Sciatic nerve (tissue), 2 donors: ENCODE measurements around the gene AP2B1. TPM values are rescaled to one million over a fixed set of nuclear protein-coding genes. Genes with fewer than 3 reads are reported as not detected.
A peak's percentile ranks its signal among the peaks of the same experiment; 100 is the strongest.
"Not testable (repeated sequence)": the region's sequence is repeated elsewhere in the genome, so short reads cannot be mapped to it uniquely, and the experiment has no call there.

Experiments
- ATAC-seq: fragments of 200-7000 bp; cut with Tn5 transposase; one replicate; pipeline ENCODE4 v1.9.1; 2020; ENCODE audit warnings: mild to moderate bottlenecking, moderate library complexity
- DNase-seq: peaks from one replicate; pipeline ENCODE4 v3.0.0-alpha.2; 2020; ENCODE audit warnings: low spot score
- intact Hi-C: fragments of 100-400 bp; cut with DNase I; formaldehyde crosslinking; loops from one replicate; pipeline ENCODE4 v1.14.2; 2022
- total RNA-seq: library from RNA; stranded (reverse); fragmentation: NEBNext Ultra II Directional; extraction: Animal tissue kit (Norgen Biotek cat#: 25700); gene quantifications from one replicate; pipeline ENCODE4 v1.2.1, GENCODE V29; 2021
- donor health status: DM: no; HTN: no; CAD: no.
- donor health status: DM: no; HTN: no; CAD: no.

AP2B1 gene
- total RNA-seq, 1 donor from 2014 or later, result 130 TPM

GRCh38 chr17:35679007-35679682, 92.0 kb downstream of the AP2B1 start:
- intact Hi-C loops, result no loop called here
- DNase-seq (no peak), ATAC-seq (no peak)

GRCh38 chr17:35683591-35683990, 96.5 kb downstream of the AP2B1 start:
- intact Hi-C loops, result no loop called here
- no peak for ATAC-seq
- no peak for DNase-seq

- DNase-seq (no peak), ATAC-seq (no peak)
- intact Hi-C loops, result no loop called here
Observed at GRCh38 chr17:35684055-35684802, 97.1 kb downstream of the AP2B1 start.

- no peak for DNase-seq
- intact Hi-C loops, result no loop called here
- ATAC-seq, result no peak
Observed at GRCh38 chr17:35692512-35693210, 105.5 kb downstream of the AP2B1 start.

GRCh38 chr17:35693662-35694061, 106.5 kb downstream of the AP2B1 start:
- ATAC-seq, result no peak
- no peak for DNase-seq
- intact Hi-C loops, result no loop called here

GRCh38 chr17:35694906-35695305, 107.8 kb downstream of the AP2B1 start:
- intact Hi-C loops, result no loop called here
- ATAC-seq (no peak), DNase-seq (no peak)

GRCh38 chr17:35695613-35696012, 108.5 kb downstream of the AP2B1 start:
- ATAC-seq, result no peak
- no peak for DNase-seq
- intact Hi-C loops, result no loop called here

GRCh38 chr17:35698800-35699199, 111.7 kb downstream of the AP2B1 start:
- DNase-seq, result no peak
- intact Hi-C loops, result no loop called here
- no peak for ATAC-seq

GRCh38 chr17:35700150-35700549, 113.0 kb downstream of the AP2B1 start:
- intact Hi-C loops, result no loop called here
- DNase-seq (no peak), ATAC-seq (no peak)

GRCh38 chr17:35701491-35701890, 114.4 kb downstream of the AP2B1 start:
- intact Hi-C loops, result no loop called here
- no peak for DNase-seq
- ATAC-seq, result no peak

GRCh38 chr17:35703308-35703707, 116.2 kb downstream of the AP2B1 start:
- ATAC-seq, intact Hi-C loops, DNase-seq: not testable (repeated sequence)

GRCh38 chr17:35705230-35705629, 118.1 kb downstream of the AP2B1 start:
- no peak for DNase-seq
- intact Hi-C loops, result no loop called here

GRCh38 chr17:35705705-35706104, 118.6 kb downstream of the AP2B1 start:
- no peak for DNase-seq
- intact Hi-C loops, result no loop called here
- no peak for ATAC-seq

More at GRCh38 chr17:35705230-35705629, 118.1 kb downstream of the AP2B1 start:
- ATAC-seq, result no peak

- ATAC-seq (no peak), DNase-seq (no peak)
- intact Hi-C loops, result no loop called here
Observed at GRCh38 chr17:35708149-35708548, 121.0 kb downstream of the AP2B1 start.

GRCh38 chr17:35708951-35709350, 121.8 kb downstream of the AP2B1 start:
- DNase-seq, result no peak
- intact Hi-C loops, result no loop called here
- ATAC-seq, result no peak

GRCh38 chr17:35709874-35710273, 122.8 kb downstream of the AP2B1 start:
- DNase-seq (no peak), ATAC-seq (no peak)
- intact Hi-C loops, result no loop called here

- ATAC-seq, result no peak
- intact Hi-C loops, result no loop called here
- no peak for DNase-seq
Observed at GRCh38 chr17:35710950-35711349, 123.8 kb downstream of the AP2B1 start.

- ATAC-seq (peak; percentile 71), DNase-seq (no peak)
- intact Hi-C loops, result no loop called here
Observed at GRCh38 chr17:35713069-35713728, 126.1 kb downstream of the AP2B1 start.

GRCh38 chr17:35714988-35715387, 127.9 kb downstream of the AP2B1 start:
- intact Hi-C loops, result no loop called here
- DNase-seq (no peak), ATAC-seq (no peak)

- ATAC-seq (no peak), DNase-seq (no peak)
- intact Hi-C loops, result no loop called here
Observed at GRCh38 chr17:35715416-35715815, 128.3 kb downstream of the AP2B1 start.
